OCI-LY7 (cell line): Measurements from ENCODE around the gene PCP2.

Experiments used
- CTCF ChIP-seq: fragments of 200-600 bp; sonication (generic); conservative IDR thresholded peaks from 2 replicates; pipeline ENCODE4 v1.5.1; 2014; ENCODE audit warnings: mild to moderate bottlenecking, antibody characterized with exemption, low read length, moderate library complexity, mixed read lengths
- EZH2phosphoT487 ChIP-seq: fragments of 200-600 bp; sonication (generic); IDR thresholded peaks from 2 replicates; pipeline ENCODE4 v1.6.1; 2018; ENCODE audit warnings: low read depth, borderline replicate concordance, mild to moderate bottlenecking, mixed run types, antibody characterized with exemption, low read length, moderate library complexity, mixed read lengths

GRCh38 chr19:7602240-7602934 is 31.1 kb downstream of the PCP2 start:
- no peak for TF ChIP-seq CTCF
- no peak for TF ChIP-seq EZH2phosphoT487
